GM21528 (cell line): ENCODE measurements around the gene FOXK2.

Source experiments
- ATAC-seq: cut with Tn5 transposase; IDR thresholded peaks from one replicate; pipeline ENCODE4 v1.9.1; 2021; ENCODE audit warnings: mild to moderate bottlenecking, moderate library complexity; ENCODE audit not compliant: unreplicated experiment, low FRiP score

Gene FOXK2

GRCh38 chr17:82518826-82519810 is at the start of gene FOXK2:
TSS of gene FOXK2 (plus strand) at chr17:82519732. CDS start at chr17:82519889, 157 bp downstream.
- ATAC-seq: peak; percentile 85

- no peak for ATAC-seq
Measured at GRCh38 chr17:82470065-82470464, 49.5 kb upstream of the FOXK2 start.

DNA sequence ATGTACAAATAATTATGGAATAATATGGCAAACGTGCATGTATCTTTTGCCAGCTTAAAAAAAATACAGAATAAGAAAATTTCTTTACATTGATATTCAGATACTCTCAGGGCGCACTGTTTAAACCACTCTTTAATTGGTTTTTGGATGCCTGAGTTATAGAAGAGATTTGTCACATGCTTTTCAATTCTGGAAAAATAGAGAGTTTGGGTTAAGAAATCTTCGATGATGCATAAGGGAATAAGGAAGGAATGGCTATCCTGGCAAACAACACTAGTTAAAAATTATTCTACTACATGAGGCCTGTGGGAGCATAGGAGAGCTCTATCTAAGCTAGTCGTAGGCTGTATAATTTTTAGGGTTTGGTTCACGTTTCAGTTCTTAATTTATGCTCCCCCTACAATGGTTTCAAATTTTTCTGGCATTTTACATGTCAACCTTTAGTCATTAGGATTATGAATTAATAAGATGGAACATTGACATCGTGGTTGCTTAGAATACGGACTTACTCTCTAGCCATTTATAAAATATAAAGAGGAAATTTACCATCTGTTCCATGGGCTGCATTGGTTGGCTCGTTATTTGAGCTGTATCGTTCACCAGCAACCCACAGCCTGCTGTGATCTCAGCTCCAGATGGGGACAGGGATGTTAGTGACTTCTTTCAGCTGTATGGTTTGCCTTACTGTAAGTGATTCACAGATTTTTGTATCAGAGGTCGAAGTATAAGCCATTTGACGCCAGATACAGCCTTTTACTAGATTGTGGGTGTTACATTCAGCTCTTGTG is 45.1 kb upstream of the FOXK2 start:
- no peak for ATAC-seq

DNA sequence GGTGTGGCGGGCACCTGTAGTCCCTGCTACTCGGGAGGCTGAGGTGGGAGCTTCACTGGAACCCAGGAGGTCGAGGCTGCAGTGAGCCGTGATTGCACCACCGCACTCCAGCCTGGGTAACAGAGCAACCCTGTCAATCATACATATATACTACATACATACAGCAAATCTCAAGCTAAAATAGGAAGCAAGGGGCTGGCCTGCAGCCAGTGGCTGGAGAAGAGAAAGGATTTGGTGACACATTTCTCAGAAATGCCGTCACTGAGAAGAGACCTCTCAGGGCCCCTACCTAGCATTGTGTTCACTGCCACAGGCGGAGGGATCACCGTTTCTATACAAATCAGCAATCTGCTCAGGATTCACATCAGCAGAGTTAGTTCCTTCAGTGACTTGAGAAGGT is 44.1 kb upstream of the FOXK2 start:
- ATAC-seq: no peak

- ATAC-seq: no peak
Measured at GRCh38 chr17:82477934-82478333, 41.6 kb upstream of the FOXK2 start.

DNA sequence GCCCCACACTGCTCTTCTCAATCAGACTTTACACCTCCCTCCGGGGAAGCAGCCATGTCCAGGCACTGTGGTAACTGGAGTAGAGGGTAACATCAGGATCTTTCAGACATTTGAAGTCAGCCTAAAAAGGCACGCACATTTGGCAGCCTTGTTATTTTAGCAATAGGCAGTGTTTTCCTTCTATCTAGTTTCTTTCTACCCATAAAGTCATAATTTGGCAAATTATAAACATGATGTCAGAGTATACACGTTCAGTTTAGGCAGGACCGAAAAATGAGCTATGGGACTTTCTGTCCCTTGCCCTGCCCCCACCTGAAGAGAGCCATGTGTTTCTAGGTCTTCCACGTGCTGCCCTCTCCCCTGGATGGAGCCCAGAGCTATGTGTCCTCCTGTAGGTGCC is 39.9 kb upstream of the FOXK2 start:
- no peak for ATAC-seq

GRCh38 chr17:82480318-82480717 is 39.2 kb upstream of the FOXK2 start:
- no peak for ATAC-seq

- ATAC-seq: no peak
Measured at GRCh38 chr17:82483204-82483660, 36.3 kb upstream of the FOXK2 start.

GRCh38 chr17:82483836-82484235 is 35.7 kb upstream of the FOXK2 start:
- ATAC-seq: no peak

- no peak for ATAC-seq
Measured at GRCh38 chr17:82486231-82487094, 33.1 kb upstream of the FOXK2 start.

DNA sequence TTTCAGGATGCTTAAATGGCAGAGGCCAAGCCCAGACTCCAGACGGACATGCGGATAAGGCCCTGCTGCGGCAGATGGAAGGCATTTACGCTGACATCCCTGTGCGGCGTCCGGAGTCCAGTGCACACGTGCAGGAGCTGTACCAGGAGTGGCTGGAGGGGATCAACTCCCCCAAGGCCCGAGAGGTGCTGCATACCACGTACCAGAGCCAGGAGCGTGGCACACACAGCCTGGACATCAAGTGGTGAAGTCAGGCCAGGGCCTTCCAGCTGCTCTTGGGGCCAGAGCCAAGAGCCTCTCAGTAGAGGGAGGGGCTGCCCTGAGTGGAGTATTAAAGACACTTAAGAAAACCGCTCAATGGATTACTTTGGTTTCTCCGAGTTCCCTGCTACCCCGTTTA is 31.6 kb upstream of the FOXK2 start:
- ATAC-seq: no peak

GRCh38 chr17:82489117-82489516 is 30.4 kb upstream of the FOXK2 start:
- ATAC-seq: no peak

GRCh38 chr17:82489851-82490511 is 29.6 kb upstream of the FOXK2 start:
- no peak for ATAC-seq

DNA sequence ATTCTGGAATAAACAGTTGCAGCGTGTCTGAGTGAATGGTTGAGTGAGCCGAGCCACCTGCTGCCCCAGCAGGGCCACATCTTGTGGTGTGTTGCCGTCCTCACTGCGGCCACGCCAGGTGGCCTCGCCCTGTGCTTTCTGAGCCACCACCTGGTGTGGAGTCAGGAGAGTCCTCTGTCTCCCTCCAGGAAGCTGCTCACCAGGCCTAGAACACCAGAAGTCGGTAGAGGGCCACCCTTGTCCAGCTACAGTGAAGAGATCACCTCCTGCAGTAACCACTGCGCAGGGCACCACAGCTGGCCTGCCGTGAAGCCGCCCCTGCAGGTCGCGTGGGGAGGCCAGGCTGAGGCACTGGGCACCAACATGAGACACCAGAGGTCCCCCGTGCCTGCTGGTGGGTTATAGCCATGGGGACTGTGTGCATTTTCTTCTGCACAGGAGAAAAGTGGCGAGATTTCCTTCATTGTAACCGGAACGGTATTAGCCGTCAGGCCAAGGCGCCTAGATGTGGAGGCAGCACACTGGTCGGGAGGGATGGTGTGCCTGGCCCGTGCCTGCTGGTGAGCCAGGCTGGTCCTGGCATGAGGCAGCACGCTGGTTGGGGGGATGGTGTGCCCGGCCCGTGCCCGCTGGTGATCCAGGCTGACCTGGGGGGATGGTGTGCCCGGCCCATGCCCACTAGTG is 28.9 kb upstream of the FOXK2 start:
- ATAC-seq: no peak

DNA sequence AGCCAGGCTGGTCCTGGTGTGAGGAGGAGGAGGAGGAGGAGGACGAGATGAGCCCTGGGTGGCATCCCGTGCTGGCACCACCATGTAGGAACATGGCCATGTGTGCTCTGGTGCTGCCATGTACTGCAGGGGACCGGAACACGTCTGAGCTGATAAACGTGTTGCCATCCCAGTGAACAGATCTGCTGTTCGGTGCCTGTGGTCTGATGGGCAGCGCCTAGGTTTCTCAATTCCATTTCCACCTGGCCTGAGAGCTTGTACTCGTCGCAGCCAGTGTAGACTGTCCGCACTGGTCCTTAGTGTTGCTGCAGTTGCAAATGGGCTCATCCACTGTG is 28.4 kb upstream of the FOXK2 start:
- ATAC-seq: no peak

GRCh38 chr17:82491533-82491932 is 28.0 kb upstream of the FOXK2 start:
- ATAC-seq: no peak

DNA sequence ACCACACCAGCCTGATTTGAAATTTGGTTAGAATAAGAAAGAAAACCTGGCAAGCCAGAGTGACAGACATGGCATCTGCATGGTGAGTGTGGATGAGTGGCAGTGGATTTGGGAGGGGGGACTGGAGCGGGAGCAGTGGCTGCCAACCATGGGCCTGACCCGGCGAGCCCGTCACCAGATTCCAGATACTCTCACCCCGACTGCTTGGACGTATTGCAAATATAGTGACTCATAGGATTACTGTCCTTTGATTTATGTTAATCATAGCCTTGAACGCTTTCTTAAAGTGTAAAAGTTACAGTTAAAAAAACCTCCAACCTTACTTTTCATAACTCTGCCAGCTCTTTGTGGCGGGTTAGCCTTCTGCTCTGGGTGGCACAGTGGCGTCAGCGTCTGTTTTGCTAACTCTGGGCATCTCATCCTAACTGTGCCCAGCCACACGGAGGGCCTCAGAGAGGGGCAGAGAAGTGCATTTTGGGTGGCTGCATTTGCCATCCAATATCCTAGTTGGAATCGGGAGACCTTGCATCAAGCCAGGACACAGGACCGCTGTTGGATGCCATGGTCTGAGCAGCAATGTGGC is 26.8 kb upstream of the FOXK2 start:
- no peak for ATAC-seq

DNA sequence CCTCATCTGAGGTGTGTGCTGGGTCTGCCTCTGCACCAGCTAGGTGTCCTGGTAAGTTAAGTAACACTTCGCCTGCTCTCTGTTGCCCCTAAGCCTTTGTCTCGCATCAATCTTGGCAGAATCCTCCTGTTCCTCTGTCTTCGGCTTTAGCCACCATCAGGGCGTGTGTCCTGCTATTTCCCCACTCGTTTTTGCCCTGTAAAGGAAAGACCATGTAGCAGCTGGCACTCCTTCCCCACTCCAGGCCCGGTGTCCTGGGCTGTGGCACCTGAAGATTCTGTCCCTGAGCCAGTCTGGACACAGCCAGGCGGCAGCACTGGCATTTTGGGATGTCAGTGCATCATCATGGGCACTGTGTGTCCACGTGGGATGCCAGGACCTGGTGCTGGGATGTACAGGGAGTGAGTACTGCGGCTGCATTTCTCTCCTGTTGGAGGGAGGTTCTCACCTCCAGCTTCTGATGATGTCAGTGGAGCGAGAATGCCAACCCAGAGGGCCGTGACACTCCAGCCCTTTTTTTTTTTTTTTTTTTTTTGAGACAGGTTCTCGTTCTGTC is 26.2 kb upstream of the FOXK2 start:
- ATAC-seq: no peak
